DOHH2 (cell line): ENCODE results near the gene MLLT6.

Experiments used
- H3F3A ChIP-seq: fragments of 200-600 bp; sonication (generic), shearing (Covaris generic); 2 replicates; pipeline ENCODE4 v1.6.0; 2016; ENCODE audit warnings: antibody characterized with exemption, mild to moderate bottlenecking; ENCODE audit not compliant: control insufficient read depth, insufficient read depth
- H3K27ac ChIP-seq: fragments of 200-600 bp; sonication (generic); 2 replicates; pipeline ENCODE4 v1.5.1; 2014; ENCODE audit warnings: low read depth, mild to moderate bottlenecking, low read length, moderate library complexity
- H3K27me3 ChIP-seq: fragments of 200-600 bp; sonication (generic); 2 replicates; pipeline ENCODE4 v1.6.1; 2014; ENCODE audit warnings: mild to moderate bottlenecking, low read length, mixed read lengths; ENCODE audit not compliant: control insufficient read depth
- H3K36me3 ChIP-seq: fragments of 200-600 bp; sonication (generic); 2 replicates; pipeline ENCODE4 v1.6.1; 2014; ENCODE audit warnings: mild to moderate bottlenecking, low read length, moderate library complexity, mixed read lengths; ENCODE audit not compliant: control insufficient read depth
- H3K4me1 ChIP-seq: fragments of 200-600 bp; sonication (generic); 2 replicates; pipeline ENCODE4 v1.6.1; 2014; ENCODE audit warnings: mild to moderate bottlenecking, low read length, mixed read lengths; ENCODE audit not compliant: control insufficient read depth
- H3K4me2 ChIP-seq: fragments of 200-600 bp; sonication (generic); 2 replicates; pipeline ENCODE4 v1.6.0; 2014; ENCODE audit warnings: mild to moderate bottlenecking, low read length, moderate library complexity
- H3K4me3 ChIP-seq: fragments of 200-600 bp; sonication (generic); 2 replicates; pipeline ENCODE4 v1.5.1; 2014; ENCODE audit warnings: mild to moderate bottlenecking, low read length, mixed read lengths
- H3K79me2 ChIP-seq: fragments of 200-600 bp; sonication (generic); 2 replicates; pipeline ENCODE4 v1.6.1; 2014; ENCODE audit warnings: mild to moderate bottlenecking, low read length, mixed read lengths; ENCODE audit not compliant: control insufficient read depth
- H3K9me2 ChIP-seq: fragments of 200-600 bp; sonication (generic); replicated peaks from 2 replicates; pipeline ENCODE4 v1.6.1; 2014; ENCODE audit warnings: mild to moderate bottlenecking, low read length, mixed read lengths; ENCODE audit not compliant: control insufficient read depth
- H3K9me3 ChIP-seq: fragments of 200-600 bp; sonication (generic); 2 replicates; pipeline ENCODE4 v1.6.1; 2014; ENCODE audit warnings: antibody characterized with exemption, low read length, mixed read lengths; ENCODE audit not compliant: control insufficient read depth, insufficient read depth
- H4K20me1 ChIP-seq: fragments of 200-600 bp; sonication (generic); 2 replicates; pipeline ENCODE4 v1.6.0; 2014; ENCODE audit warnings: low read depth, mild to moderate bottlenecking, antibody characterized with exemption, low read length, moderate library complexity; ENCODE audit not compliant: control insufficient read depth, insufficient read depth
- EZH2phosphoT487 ChIP-seq: fragments of 200-600 bp; sonication (generic); IDR thresholded peaks from 2 replicates; pipeline ENCODE4 v1.6.1; 2017; ENCODE audit warnings: borderline replicate concordance, mild to moderate bottlenecking, antibody characterized with exemption, low read length, moderate library complexity, mixed read lengths
- TF ChIP-seq, protein P1 (sequence below): fragments of 200-600 bp; sonication (generic); IDR thresholded peaks from one replicate; pipeline ENCODE4 v1.5.1; 2014; ENCODE audit warnings: antibody characterized with exemption, mild to moderate bottlenecking, low read depth, low read length; ENCODE audit not compliant: poor library complexity, severe bottlenecking

MLLT6 gene

GRCh38 chr17:38777641-38778250 is 72.7 kb downstream of the MLLT6 start:
- H3K4me2 ChIP-seq = no peak overlapping the region
- no peak overlapping the region for H3K27ac ChIP-seq
- H3K4me3 ChIP-seq = no peak overlapping the region
- H3K4me1 ChIP-seq = no peaks in the 10 kb centered on the region
- TF ChIP-seq, protein P1, sequence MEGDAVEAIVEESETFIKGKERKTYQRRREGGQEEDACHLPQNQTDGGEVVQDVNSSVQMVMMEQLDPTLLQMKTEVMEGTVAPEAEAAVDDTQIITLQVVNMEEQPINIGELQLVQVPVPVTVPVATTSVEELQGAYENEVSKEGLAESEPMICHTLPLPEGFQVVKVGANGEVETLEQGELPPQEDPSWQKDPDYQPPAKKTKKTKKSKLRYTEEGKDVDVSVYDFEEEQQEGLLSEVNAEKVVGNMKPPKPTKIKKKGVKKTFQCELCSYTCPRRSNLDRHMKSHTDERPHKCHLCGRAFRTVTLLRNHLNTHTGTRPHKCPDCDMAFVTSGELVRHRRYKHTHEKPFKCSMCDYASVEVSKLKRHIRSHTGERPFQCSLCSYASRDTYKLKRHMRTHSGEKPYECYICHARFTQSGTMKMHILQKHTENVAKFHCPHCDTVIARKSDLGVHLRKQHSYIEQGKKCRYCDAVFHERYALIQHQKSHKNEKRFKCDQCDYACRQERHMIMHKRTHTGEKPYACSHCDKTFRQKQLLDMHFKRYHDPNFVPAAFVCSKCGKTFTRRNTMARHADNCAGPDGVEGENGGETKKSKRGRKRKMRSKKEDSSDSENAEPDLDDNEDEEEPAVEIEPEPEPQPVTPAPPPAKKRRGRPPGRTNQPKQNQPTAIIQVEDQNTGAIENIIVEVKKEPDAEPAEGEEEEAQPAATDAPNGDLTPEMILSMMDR = no peak
- TF ChIP-seq EZH2phosphoT487 = no peak
- H3K36me3 ChIP-seq = peaks cover 69% of the 10 kb centered on the region
- no peaks in the 10 kb centered on the region for H4K20me1 ChIP-seq
- no peaks in the 10 kb centered on the region for H3K79me2 ChIP-seq
- no peaks in the 10 kb centered on the region for H3F3A ChIP-seq
- H3K27me3 ChIP-seq = no peaks in the 10 kb centered on the region
- no peaks in the 10 kb centered on the region for H3K9me2 ChIP-seq
- H3K9me3 ChIP-seq = no peaks in the 10 kb centered on the region
